HG03460 (cell line): ENCODE data around the gene ANKRD65.
A peak's percentile ranks its signal among the peaks of the same experiment; 100 is the strongest.

Experiments used
- ATAC-seq: cut with Tn5 transposase; IDR thresholded peaks from one replicate; pipeline ENCODE4 v1.9.1; 2021; ENCODE audit not compliant: unreplicated experiment

The ANKRD65 gene

DNA sequence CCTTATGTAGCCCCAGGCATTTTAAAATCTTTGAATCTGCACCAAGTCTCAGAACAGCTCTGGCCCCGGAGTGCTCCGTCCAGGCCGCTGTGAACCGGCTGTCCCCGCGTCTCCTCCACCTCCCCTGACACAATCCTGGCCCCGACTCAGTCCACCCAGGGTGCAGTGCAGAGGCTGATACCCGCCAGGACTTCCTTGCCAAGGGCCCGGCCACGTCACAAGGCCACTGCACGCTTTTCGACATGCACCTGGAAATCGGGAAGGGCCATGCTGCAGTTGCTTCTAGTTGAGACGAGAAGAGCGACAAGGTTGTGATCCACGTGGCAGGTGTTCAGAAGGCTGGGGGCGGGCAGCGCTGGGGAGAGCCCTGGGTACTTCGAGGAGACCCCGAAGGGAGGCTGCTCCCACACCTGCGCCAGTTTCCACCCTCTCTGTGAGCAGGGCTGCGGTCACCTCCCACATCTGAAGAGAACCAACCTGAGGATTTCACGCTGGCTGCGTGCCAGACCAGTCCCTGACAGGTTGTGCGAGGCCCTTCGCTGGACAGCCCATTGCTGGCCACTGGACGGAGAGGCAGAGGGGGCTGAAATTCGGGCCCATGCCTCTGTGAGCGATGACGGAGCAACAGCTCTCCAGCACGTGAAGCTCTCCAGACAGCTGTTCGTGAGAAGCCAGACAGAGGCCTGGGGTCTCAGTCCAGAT lies 21.1 kb upstream of the ANKRD65 start:
- no peak for ATAC-seq

GRCh38 chr1:1441002-1441888 lies 20.2 kb upstream of the ANKRD65 start:
- ATAC-seq, result no peak

DNA sequence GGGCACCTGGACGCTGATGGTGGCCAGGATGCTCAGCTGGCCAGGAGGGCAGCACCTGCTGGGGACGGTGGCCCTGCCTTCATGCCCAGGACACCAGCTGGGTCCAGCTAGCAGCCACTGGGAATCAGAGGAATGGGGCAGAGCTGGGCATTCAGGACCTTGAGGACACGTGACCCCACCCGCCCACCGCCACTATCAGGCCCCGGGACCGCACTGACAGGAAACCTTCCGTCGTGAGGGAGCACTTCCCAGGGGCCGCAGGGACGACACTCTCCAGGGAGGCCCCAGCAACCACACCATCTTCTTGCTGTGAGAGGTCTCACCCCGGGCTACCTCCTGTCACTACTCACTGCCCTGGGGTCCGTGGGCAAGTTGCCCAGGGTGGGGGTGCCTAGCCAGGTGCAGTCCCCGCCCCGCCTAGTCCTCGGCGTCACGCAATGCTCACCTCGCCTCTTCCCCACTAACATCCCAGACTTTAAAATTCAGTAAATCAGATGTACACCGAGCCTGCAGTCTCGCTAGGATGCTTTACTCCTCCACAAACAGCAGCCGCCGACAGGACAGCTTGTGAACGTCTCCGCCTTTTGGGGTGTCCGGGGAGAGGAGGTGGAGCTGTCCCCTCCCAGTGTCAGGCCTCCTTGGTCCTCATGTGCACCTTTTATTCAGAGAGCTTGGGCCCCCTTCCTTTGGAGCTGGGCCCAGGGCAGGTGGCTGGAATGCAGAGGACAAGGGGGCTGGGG lies 19.4 kb upstream of the ANKRD65 start:
- no peak for ATAC-seq

DNA sequence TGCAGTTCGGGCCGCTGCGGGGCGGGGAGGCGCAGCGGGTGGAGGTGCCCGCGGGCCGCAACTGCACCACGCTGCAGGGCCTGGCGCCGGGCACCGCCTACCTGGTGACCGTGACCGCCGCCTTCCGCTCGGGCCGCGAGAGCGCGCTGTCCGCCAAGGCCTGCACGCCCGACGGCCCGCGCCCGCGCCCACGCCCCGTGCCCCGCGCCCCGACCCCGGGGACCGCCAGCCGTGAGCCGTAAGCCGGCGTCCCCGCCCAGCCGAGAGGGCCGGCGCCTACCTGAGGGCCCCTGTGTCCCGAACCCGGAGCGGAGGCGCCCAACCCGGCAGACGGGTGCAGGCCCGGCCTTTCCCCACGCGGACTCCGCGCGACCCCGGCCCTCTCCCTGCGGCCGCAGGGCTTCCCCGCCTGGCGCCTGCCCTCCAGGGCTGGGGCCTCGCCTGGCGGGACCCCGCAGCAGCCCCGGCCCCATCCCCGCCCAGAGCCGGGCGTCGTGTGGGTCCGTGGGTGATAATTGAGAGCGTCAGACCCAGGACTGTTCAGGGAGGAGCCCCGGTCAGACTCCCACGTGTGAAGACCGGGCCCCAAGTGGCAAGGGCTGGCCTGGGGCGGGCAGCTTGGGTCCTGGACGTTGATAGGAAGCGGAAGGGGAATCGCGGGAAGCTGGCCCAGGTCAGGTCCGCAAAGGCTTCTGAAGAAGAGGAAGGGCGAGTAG lies 18.6 kb upstream of the ANKRD65 start:
- ATAC-seq, result no peak

GRCh38 chr1:1438531-1439381 lies 17.7 kb upstream of the ANKRD65 start:
- ATAC-seq, result no peak

DNA sequence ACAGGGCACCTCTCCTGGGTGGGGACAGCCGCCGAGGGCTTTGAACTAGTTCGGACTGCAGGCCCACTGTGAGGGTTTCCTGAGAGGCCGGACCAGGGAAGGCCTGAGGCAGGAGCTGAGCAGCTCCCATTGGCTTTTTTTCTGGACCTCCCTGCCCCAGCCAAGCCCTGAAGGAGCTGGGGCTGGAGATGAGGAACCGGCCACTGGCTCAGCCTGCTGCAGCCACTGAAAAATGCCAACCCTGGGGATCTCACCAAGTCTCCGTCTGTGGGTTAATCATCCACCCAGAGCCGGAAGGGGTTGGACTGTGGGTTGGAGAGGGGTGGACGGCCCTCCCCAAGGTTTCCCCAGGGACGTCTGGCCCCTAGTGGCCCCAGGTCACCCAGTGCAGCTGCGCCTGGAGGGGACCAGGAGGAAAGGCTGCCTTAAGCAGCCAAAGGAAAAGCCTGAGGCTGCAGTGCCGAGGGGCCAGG lies 16.9 kb upstream of the ANKRD65 start:
- no peak for ATAC-seq

GRCh38 chr1:1437033-1437903 lies 16.2 kb upstream of the ANKRD65 start:
- ATAC-seq, result no peak

GRCh38 chr1:1436630-1437032 lies 15.6 kb upstream of the ANKRD65 start:
- ATAC-seq, result no peak

- ATAC-seq, result no peak
These were observed 15.0 kb upstream of the ANKRD65 start for GRCh38 chr1:1435911-1436629.

GRCh38 chr1:1435106-1435903 lies 14.2 kb upstream of the ANKRD65 start, which contains the start of gene VWA1:
Gene VWA1 (plus strand): TSS chr1:1435690. CDS start chr1:1435749, 59 bp downstream.
- ATAC-seq, result peak; percentile 48

GRCh38 chr1:1434824-1435105 lies 13.7 kb upstream of the ANKRD65 start:
- ATAC-seq, result no peak

GRCh38 chr1:1434131-1434823 lies 13.2 kb upstream of the ANKRD65 start:
- ATAC-seq, result no peak

- ATAC-seq, result no peak
These were observed 12.7 kb upstream of the ANKRD65 start for GRCh38 chr1:1433804-1434130.

DNA sequence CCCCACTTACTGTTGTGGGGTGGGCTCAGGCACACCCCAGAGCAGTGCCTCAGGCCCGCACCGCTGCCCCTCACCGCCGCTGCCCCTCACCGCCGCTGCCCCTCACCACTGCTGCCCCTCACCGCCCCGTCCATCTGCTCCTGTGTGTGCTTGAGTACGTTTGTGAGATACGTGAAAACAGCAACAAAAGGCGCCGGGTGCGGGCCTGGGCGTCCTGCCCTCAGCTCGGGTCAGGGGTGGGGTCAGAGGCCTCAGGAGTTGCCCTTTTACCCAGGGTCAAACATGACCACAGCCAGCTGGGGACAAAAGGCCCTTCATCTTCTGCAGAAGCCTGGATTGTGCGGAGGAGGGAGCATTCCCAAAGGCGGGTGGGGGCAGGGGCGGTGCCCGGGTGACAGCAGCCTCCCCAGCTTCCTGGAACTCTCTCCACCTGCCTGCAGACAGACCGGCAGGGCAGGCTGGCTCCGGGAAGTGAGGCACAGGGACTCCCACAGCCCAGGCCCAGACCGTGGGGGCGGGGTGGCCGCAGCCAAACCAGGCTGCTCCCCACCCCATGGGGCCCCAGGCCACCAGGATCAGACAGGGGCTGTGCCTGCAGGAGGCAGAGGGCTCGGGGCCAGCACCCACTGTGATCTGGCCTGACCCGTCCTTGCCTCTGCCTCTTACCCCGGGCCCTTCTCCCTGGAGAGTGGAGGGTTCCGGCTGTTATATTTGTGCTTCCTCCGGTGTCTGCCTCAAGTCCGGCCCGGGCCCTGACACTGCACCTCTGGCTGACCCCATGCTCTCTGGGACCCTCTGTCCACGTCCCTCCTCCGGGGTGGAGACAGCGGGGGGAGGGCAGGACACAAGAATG lies 12.1 kb upstream of the ANKRD65 start:
- ATAC-seq, result no peak

GRCh38 chr1:1432274-1432950 lies 11.3 kb upstream of the ANKRD65 start:
- no peak for ATAC-seq

GRCh38 chr1:1431845-1432273 lies 10.8 kb upstream of the ANKRD65 start:
- ATAC-seq, result no peak
